GM13976 (cell line): ENCODE results near the gene CACNA2D3.
A peak's percentile ranks its signal among the peaks of the same experiment; 100 is the strongest.
"Not testable (repeated sequence)": the region's sequence is repeated elsewhere in the genome, so short reads cannot be mapped to it uniquely, and the experiment has no call there.

Experiments used
- DNase-seq: peaks from one replicate; pipeline ENCODE4 v3.0.0; 2012; ENCODE audit warnings: low spot score
- in situ Hi-C: fragments of 300-500 bp; cut with MboI; formaldehyde crosslinking; loops from one replicate; pipeline ENCODE4 v1.12.0; 2022; ENCODE audit warnings: low sequenced_read_pairs, mixed read lengths, inconsistent platforms; ENCODE audit not compliant: unreplicated experiment
- TF ChIP-seq, protein P1 (sequence below): IDR thresholded peaks from 2 replicates; pipeline ENCODE4 v1.5.1; 2012; ENCODE audit warnings: borderline replicate concordance, mild to moderate bottlenecking; ENCODE audit not compliant: insufficient read depth; ENCODE audit errors: extremely low read depth, missing control alignments, control extremely low read depth

Gene CACNA2D3

DNA sequence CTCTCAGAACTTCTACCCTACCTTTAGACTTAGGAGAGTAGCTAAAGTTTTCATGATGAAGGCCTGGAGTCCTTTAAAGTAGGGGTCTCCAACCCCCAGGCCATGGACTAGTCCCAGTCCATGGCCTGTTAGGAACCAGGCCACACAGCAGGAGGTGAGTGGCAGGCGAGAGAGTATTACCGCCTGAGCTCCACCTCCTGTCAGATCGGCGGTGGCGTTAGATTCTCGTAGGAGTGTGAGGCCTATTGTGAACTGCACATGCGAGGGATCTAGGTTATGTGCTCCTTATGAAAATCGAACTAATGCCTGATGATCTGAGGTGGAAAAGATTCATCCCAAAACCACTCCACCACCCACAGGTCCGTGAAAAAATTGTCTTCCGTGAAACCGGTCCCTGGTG is 18.3 kb upstream of the CACNA2D3 start:
- TF ChIP-seq, protein P1, sequence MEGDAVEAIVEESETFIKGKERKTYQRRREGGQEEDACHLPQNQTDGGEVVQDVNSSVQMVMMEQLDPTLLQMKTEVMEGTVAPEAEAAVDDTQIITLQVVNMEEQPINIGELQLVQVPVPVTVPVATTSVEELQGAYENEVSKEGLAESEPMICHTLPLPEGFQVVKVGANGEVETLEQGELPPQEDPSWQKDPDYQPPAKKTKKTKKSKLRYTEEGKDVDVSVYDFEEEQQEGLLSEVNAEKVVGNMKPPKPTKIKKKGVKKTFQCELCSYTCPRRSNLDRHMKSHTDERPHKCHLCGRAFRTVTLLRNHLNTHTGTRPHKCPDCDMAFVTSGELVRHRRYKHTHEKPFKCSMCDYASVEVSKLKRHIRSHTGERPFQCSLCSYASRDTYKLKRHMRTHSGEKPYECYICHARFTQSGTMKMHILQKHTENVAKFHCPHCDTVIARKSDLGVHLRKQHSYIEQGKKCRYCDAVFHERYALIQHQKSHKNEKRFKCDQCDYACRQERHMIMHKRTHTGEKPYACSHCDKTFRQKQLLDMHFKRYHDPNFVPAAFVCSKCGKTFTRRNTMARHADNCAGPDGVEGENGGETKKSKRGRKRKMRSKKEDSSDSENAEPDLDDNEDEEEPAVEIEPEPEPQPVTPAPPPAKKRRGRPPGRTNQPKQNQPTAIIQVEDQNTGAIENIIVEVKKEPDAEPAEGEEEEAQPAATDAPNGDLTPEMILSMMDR = no peak

DNA sequence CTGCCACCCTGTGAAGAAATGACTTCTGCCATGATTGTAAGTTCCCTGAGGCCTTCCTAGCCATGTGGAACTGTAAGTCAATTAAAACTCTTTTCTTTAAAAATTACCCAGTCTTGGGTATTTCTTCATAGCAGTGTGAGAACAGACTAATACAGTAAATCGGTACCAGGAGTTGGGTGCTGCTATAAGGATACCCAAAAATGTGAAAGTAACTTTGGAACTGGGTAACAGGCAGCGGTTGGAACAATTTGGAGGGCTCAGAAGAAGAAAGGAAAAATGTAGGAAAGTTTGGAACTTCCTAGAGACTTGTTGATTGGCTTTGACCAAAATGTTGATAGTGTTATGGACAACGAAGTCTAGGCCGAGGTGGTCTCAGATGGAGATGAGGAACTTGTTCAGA is 6.2 kb upstream of the CACNA2D3 start:
- in situ Hi-C loops, DNase-seq: not testable (repeated sequence)

More for the DNA sequence above, 18.3 kb upstream of the CACNA2D3 start:
- DNase-seq = no peak
- in situ Hi-C loops = no loop called here

DNA sequence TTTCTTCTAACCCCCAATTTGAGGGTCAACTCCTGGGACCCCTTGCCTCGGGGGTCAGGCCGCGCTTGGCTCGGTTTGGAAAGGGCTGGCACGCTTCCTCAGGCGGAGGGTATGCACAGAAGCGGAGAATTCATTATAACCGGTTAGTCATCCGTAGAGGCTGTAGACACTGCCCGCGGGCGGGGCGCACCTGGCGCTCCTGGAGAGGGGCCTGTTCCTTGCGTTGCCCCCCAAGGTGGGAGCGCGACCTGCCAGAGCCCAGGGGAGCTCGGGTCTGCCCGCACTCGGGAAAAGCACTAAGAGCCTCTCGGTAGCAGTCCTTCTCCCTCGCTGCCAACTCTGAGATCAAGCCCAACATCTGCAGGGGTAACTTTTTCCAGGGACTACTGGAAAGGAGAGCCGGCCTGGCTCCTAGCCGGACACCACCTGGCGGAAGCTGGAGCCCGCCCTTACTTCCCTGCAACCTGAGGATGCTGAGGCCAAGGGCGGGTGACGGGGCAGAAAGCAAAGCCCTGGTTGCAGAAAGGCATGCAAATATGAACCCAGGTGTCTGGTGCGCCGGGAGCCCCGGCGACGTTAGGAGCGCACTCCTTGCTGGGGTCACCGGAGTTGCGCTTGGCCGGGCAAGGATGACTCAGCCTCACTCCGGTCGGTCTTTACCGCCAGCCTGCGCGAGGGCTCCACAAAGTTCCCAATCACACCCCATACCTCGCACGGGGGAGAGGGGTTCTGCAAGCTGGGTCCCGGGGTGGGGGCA is 1.5 kb upstream of the CACNA2D3 start:
- in situ Hi-C loops = no loop called here
- TF ChIP-seq, protein P1 = no peak
- DNase-seq = peak; percentile 55

DNA sequence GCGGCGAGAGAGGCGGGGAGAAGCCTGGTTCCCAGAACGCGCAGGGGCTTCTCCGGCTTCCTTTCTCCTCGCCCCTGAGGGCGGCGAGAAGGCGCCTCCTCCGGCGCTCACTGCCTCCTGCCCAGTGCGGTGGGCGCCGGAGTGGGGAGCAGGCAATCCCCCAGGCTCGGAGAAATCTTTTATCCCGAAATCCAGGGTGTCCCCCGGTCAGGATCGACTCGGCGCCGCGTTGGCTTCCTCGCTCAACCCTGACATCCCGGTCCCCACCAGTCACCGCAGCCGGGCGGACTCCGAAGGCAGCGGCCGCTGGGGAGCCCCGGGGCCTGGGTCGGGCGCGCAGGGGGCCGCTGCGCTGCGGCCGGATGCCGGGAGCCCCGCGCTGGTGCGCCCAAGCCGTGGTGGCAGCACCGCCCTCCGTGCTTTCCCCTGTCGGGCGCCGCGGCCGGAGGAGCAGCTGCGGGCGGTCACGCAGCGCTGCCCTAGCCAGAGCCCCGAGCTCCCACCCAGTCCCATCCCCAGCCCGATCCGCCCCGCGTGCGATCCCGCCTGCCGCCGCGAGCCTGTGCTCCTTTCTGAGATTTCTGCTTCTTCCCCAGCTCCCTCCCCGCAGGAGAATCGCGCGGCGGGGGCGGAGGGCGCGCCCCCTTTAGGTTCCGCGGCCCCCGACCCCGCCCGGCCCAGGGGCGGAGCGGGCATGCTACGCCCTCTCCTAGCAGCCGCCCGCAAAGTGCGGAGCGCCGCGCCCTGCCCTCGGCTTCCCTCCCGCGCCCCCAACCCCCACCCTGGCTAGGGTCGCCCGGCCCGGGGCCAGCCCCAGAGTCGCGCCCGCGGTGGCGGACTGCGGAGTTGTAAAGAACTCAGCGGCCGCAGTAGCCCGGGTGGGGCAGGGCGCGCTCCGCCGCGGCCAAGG is 683 bp upstream of the CACNA2D3 start:
- in situ Hi-C loops = no loop called here
- TF ChIP-seq, protein P1 = no peak
- DNase-seq = no peak

DNA sequence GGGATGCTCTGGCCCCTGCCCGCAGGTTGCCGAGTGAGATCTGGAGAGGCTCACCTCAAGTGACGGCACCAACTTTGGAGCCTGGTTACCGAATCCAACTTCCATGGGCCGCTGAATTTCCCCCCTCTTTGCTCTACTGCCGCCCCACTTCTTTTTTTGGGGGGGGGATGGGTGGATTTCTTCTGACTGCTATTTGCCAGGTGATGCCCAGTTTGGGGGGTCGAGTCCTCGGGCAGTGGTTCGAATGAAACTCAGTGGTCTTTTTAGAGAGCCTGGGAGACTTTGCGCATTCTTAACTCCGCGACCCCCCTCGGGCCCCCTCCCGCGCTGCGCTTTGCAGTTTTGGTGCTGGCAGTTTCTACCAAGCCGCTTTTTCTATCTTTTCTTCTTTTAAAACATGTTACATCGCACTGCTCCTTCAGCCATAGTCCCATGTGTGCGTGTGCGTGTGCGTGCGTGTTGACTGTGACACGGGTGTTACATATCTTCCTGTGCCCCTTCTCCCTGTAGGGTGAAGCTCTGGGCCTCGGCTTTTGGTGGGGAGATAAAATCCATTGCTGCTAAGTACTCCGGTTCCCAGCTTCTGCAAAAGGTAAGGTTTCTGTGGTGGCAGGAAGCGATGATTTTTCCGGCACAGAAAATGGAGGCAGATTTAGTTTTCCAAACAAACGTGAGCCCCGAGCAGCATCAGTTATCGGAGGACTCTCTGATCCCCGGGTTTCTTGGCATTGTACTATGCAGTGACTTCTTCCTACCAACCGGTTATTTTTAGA is 837 bp downstream of the CACNA2D3 start:
- in situ Hi-C loops = no loop called here
- TF ChIP-seq, protein P1 = no peak
- DNase-seq = no peak

DNA sequence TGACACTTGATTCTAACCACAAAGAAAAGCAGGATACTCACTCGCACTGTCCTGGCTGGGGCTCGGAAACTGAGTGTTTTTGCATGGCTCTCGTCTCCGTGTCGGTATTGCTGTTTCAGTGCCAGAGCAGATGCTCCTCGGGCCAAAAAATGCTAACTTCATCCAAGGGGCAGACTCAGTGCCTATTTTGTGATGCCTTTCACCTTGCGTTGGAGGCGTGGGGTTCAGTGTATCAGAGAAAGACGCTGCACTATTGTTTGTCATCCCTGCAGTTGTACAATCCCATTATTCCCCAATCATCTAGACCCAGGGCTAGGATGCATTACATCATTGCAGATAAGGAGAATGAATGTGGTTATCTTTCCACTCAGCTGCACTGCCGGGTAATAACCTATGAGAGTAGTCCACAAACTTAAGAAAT is 1.4 kb downstream of the CACNA2D3 start:
- TF ChIP-seq, protein P1 = no peak
- no peak for DNase-seq
- in situ Hi-C loops = no loop called here

DNA sequence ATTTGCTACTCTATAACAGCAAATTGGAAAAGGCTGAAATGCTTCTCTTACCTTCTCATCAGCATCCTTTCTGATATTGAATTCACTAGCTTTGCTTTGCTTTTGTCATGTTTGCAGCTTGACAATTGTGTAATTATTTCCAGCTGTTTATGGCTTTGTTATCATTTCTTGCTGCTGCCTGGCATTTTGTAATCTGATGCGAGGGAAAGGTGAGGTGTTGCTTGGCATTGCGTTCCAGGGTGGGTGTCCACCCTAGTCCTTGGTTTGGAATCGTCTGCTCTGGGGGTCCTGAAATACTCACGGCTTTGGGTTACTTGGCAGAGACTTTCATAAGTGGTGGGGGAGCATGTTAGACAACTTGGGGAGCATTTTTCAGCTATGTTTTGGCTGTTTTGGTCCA is 2.9 kb downstream of the CACNA2D3 start:
- TF ChIP-seq, protein P1 = no peak
- DNase-seq = no peak
- in situ Hi-C loops = no loop called here
